Thyroid gland (tissue), 4 donors: ENCODE results near the gene CD46.

ENCODE experiments used
- POLR2A ChIP-seq, 2 donors: fragments of 450-650 bp; IDR thresholded peaks; one replicate each; pipeline ENCODE4 v1.6.1; 2017; ENCODE audit warnings: antibody characterized with exemption in 2 of 2, mild to moderate bottlenecking in 2 of 2, moderate library complexity in 1 of 2
- TF ChIP-seq, protein P1 (sequence below), 6 experiments: fragments of 200-600 bp in 3 of 6; fragments of 450-650 bp in 3 of 6; sonication (generic) in 3 of 6; IDR thresholded peaks; one replicate each; pipeline ENCODE4 v1.5.1; 2016 to 2019; ENCODE audit warnings: antibody characterized with exemption in 6 of 6, mild to moderate bottlenecking in 2 of 6, inconsistent platforms in 1 of 6, moderate library complexity in 1 of 6

DNA sequence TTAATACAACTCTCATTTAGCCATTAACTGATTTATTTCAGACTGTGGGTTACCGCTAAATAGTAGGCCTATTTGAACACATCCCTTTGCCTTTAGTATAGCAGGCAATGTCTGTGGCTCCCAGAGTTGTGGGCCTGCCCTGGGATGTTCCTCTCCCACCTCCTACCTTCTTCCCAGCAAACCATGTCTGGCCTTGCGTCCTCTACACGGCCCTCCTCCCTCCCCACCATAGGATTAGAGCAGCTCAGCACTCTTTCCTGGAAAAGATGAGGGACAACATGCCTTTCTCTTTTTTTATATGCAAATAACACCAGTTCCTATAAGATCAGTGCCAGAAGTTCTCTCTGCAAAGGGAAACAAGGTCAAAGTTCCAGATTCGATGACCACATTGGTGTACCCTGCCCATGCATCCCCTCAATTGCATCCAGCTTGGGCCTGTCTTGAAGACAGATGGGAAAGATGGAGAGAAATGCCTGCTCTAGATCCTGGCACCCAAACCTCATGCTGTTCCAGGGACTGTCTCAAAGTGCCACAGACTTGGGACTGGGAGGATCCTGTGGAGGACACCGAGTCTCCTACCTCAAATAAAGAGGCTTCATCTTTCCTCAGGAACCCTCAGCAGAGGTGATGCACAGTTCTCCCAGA is 57.2 kb downstream of the CD46 start:
- TF ChIP-seq, protein P1, sequence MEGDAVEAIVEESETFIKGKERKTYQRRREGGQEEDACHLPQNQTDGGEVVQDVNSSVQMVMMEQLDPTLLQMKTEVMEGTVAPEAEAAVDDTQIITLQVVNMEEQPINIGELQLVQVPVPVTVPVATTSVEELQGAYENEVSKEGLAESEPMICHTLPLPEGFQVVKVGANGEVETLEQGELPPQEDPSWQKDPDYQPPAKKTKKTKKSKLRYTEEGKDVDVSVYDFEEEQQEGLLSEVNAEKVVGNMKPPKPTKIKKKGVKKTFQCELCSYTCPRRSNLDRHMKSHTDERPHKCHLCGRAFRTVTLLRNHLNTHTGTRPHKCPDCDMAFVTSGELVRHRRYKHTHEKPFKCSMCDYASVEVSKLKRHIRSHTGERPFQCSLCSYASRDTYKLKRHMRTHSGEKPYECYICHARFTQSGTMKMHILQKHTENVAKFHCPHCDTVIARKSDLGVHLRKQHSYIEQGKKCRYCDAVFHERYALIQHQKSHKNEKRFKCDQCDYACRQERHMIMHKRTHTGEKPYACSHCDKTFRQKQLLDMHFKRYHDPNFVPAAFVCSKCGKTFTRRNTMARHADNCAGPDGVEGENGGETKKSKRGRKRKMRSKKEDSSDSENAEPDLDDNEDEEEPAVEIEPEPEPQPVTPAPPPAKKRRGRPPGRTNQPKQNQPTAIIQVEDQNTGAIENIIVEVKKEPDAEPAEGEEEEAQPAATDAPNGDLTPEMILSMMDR (IDR thresholded peaks at IDR 0.05): no peak
- no peak for TF ChIP-seq POLR2A (IDR thresholded peaks at IDR 0.05)
